NB4 (cell line): ENCODE results near the gene HCFC2.

Experiments used
- CTCF ChIP-seq: IDR thresholded peaks from one replicate; pipeline ENCODE4 v1.5.1; 2012; ENCODE audit warnings: low read depth, low read length
- MAX ChIP-seq: IDR thresholded peaks from 2 replicates; pipeline ENCODE4 v1.6.1; 2011; ENCODE audit warnings: low read depth, low read length
- POLR2A ChIP-seq: IDR thresholded peaks from 2 replicates; pipeline ENCODE4 v1.6.1; 2011; ENCODE audit warnings: mild to moderate bottlenecking; ENCODE audit not compliant: insufficient read length; ENCODE audit errors: extremely low read depth

GRCh38 chr12:104048811-104049210, 15.5 kb upstream of the HCFC2 start:
- TF ChIP-seq CTCF (no peak), POLR2A (no peak), MAX (no peak)
